A549 (cell line): Measurements from ENCODE around the gene PKD1. TPM values are rescaled to one million over a fixed set of nuclear protein-coding genes. Genes with fewer than 3 reads are reported as not detected.

Experiments used
- ATOH8 ChIP-seq: fragments of 250-450 bp; sonication (Bioruptor Pico); IDR thresholded peaks from 2 replicates; pipeline ENCODE4 v1.5.0; 2020; ENCODE audit warnings: low read depth, mild to moderate bottlenecking, moderate library complexity
- BCL3 ChIP-seq: fragments of >200 bp; sonication (Bioruptor Twin); formaldehyde crosslinking; IDR thresholded peaks from 3 replicates; pipeline ENCODE4 v1.6.1; 2016
- CBX8 ChIP-seq: fragments of 200-600 bp; sonication (generic); IDR thresholded peaks from 2 replicates; pipeline ENCODE4 v1.6.1; 2016
- CEBPB ChIP-seq, 2 experiments: fragments of >200 bp in 1 of 2; sonication (Bioruptor Twin) in 1 of 2; formaldehyde crosslinking in 1 of 2; IDR thresholded peaks; 2 replicates each; pipeline ENCODE4 v1.6.1; 2012 to 2016
- EHMT2 ChIP-seq: fragments of 200-600 bp; sonication (generic); IDR thresholded peaks from 2 replicates; pipeline ENCODE4 v1.6.1; 2016; ENCODE audit warnings: antibody characterized with exemption, low read depth, mild to moderate bottlenecking, moderate library complexity
- ELK1 ChIP-seq: fragments of 150-350 bp; IDR thresholded peaks from 2 replicates; pipeline ENCODE4 v1.6.1; 2014; ENCODE audit warnings: low read depth, mild to moderate bottlenecking, low read length
- FOXS1 ChIP-seq: fragments of 250-450 bp; sonication (Bioruptor Pico); IDR thresholded peaks from 2 replicates; pipeline ENCODE4 v1.5.0; 2020; ENCODE audit warnings: mild to moderate bottlenecking, moderate library complexity
- GATA3 ChIP-seq: IDR thresholded peaks from 2 replicates; pipeline ENCODE4 v1.6.1; 2012; ENCODE audit warnings: borderline replicate concordance
- HES2 ChIP-seq: fragments of >200 bp; sonication (Bioruptor Twin); formaldehyde crosslinking; IDR thresholded peaks from 2 replicates; pipeline ENCODE4 v1.6.1; 2016
- HMGXB4 ChIP-seq: fragments of 250-450 bp; sonication (Bioruptor Pico); IDR thresholded peaks from 2 replicates; pipeline ENCODE4 v1.5.0; 2021; ENCODE audit warnings: mild to moderate bottlenecking, moderate library complexity, borderline replicate concordance
- HOXA7 ChIP-seq: fragments of 250-450 bp; sonication (Bioruptor Pico); IDR thresholded peaks from 2 replicates; pipeline ENCODE4 v1.5.0; 2020; ENCODE audit warnings: mild to moderate bottlenecking, moderate library complexity
- HOXB13 ChIP-seq: fragments of 250-450 bp; sonication (Bioruptor Pico); IDR thresholded peaks from 2 replicates; pipeline ENCODE4 v1.5.0; 2020; ENCODE audit warnings: low read depth, mild to moderate bottlenecking, moderate library complexity
- HOXB5 ChIP-seq: fragments of 250-450 bp; sonication (Bioruptor Pico); IDR thresholded peaks from 2 replicates; pipeline ENCODE4 v1.5.0; 2020; ENCODE audit warnings: mild to moderate bottlenecking, moderate library complexity
- JUN ChIP-seq, 2 experiments: fragments of >200 bp; sonication (Bioruptor Twin); formaldehyde crosslinking; IDR thresholded peaks; 2 replicates in 1 of 2; 3 replicates in 1 of 2; pipeline ENCODE4 v1.6.1; 2016 to 2017
- KDM1A ChIP-seq: fragments of 200-600 bp; sonication (generic); IDR thresholded peaks from 2 replicates; pipeline ENCODE4 v1.6.1; 2016; ENCODE audit warnings: low read depth, mild to moderate bottlenecking
- MAFK ChIP-seq: fragments of 450-650 bp; IDR thresholded peaks from 2 replicates; pipeline ENCODE4 v1.6.1; 2014; ENCODE audit not compliant: partially characterized antibody
- PBX3 ChIP-seq: IDR thresholded peaks from 2 replicates; pipeline ENCODE4 v1.6.1; 2012
- PHF8 ChIP-seq: fragments of 200-600 bp; sonication (generic); IDR thresholded peaks from 2 replicates; pipeline ENCODE4 v1.6.1; 2016; ENCODE audit warnings: low read depth, mild to moderate bottlenecking, antibody characterized with exemption, moderate library complexity, borderline replicate concordance
- POLR2A ChIP-seq: IDR thresholded peaks from 2 replicates; pipeline ENCODE4 v1.6.1; 2012; ENCODE audit warnings: mild to moderate bottlenecking, low read length
- RARB ChIP-seq: fragments of 250-450 bp; sonication (Bioruptor Pico); IDR thresholded peaks from 2 replicates; pipeline ENCODE4 v1.8.0; 2021; ENCODE audit warnings: mild to moderate bottlenecking, moderate library complexity
- REST ChIP-seq: fragments of 200-600 bp; sonication (generic); IDR thresholded peaks from 2 replicates; pipeline ENCODE4 v1.6.1; 2016; ENCODE audit warnings: antibody characterized with exemption, mild to moderate bottlenecking, moderate library complexity
- RNF2 ChIP-seq: fragments of 200-600 bp; sonication (generic); IDR thresholded peaks from 2 replicates; pipeline ENCODE4 v1.6.1; 2016; ENCODE audit warnings: low read depth, mild to moderate bottlenecking, antibody characterized with exemption, moderate library complexity, borderline replicate concordance
- SMC3 ChIP-seq: fragments of >200 bp; sonication (Bioruptor Twin); formaldehyde crosslinking; IDR thresholded peaks from 3 replicates; pipeline ENCODE4 v1.6.1; 2018; ENCODE audit warnings: inconsistent platforms
- SREBF2 ChIP-seq: fragments of 450-650 bp; IDR thresholded peaks from 2 replicates; pipeline ENCODE4 v1.6.1; 2014; ENCODE audit warnings: mild to moderate bottlenecking, moderate library complexity
- TP53 ChIP-seq: fragments of 250-450 bp; sonication (Bioruptor Pico); IDR thresholded peaks from 2 replicates; pipeline ENCODE4 v1.5.0; 2021; ENCODE audit warnings: mild to moderate bottlenecking, moderate library complexity
- ZSCAN20 ChIP-seq: fragments of 250-450 bp; sonication (Bioruptor Pico); IDR thresholded peaks from 2 replicates; pipeline ENCODE4 v1.8.0; 2022; ENCODE audit warnings: mild to moderate bottlenecking, moderate library complexity
- polyA plus RNA-seq, 4 experiments: library from polyadenylated mRNA; depleted of rRNA in 3 of 4; stranded (reverse); fragments of >200 nt; fragmentation: RNase III in 1 of 4; extraction: RNeasy Plus Mini Kit Qiagen cat#74134 plus additional on column Dnase treatment in 1 of 4; gene quantifications; 2 replicates in 3 of 4; 3 replicates in 1 of 4; pipeline ENCODE4 v1.2.3, GENCODE V29; 2011 to 2017

The PKD1 gene
- polyA plus RNA-seq, 2 of the 4 experiments (the other 2 are of a cell fraction), result 11.5 to 39.2 TPM

- TF ChIP-seq HES2 (no peak), PHF8 (no peak), TP53 (0 out of 2 replicates have a peak, but pooled peaks have one; percentile 29), KDM1A (no peak), BCL3 (0 out of 3 replicates have a peak, but pooled peaks have one; percentile 8), EHMT2 (no peak), CEBPB (IDR thresholded peaks at IDR 0.05) (no peak), ATOH8 (CRISPR knock-in tag) (peak; percentile 30; the same call in 1 of the 2 replicates), CBX8 (no peak), ELK1 (no peak), ZSCAN20 (CRISPR knock-in tag) (no peak), SREBF2 (no peak), HOXB5 (CRISPR knock-in tag) (peak; percentile 56; the same call in 1 of the 2 replicates), MAFK (no peak), GATA3 (no peak; the same call in 1 of the 2 replicates), JUN (IDR thresholded peaks at IDR 0.05) (no peak; a peak in 2 of 5 replicates), POLR2A (peak; percentile 35), FOXS1 (CRISPR knock-in tag) (peak; percentile 69; the same call in 1 of the 2 replicates), HOXA7 (CRISPR knock-in tag) (0 out of 2 replicates have a peak, but pooled peaks have one; percentile 44), SMC3 (0 out of 3 replicates have a peak, but pooled peaks have one; percentile 12), PBX3 (peak; percentile 75; the same call in 1 of the 2 replicates), RARB (CRISPR knock-in tag) (peak; percentile 19; the same call in 1 of the 2 replicates), HOXB13 (CRISPR knock-in tag) (0 out of 2 replicates have a peak, but pooled peaks have one; percentile 26), REST (no peak; the same call in 1 of the 2 replicates), RNF2 (no peak), HMGXB4 (CRISPR knock-in tag) (no peak)
Measured at GRCh38 chr16:2149630-2150417, 14.1 kb upstream of the PKD1 start (continued).
